Keratinocyte (primary cell): ENCODE data around the gene HECTD2.

ENCODE experiments used
- CTCF ChIP-seq, 3 experiments: IDR thresholded peaks in 1 of 3; conservative IDR thresholded peaks in 1 of 3; optimal IDR thresholded peaks in 1 of 3; 2 replicates in 2 of 3; 3 replicates in 1 of 3; pipeline versions ENCODE3 to v1.5.1; 2011; ENCODE audit warnings: low read length in 3 of 3, mild to moderate bottlenecking in 3 of 3, moderate library complexity in 2 of 3, control low read depth in 1 of 3, inconsistent platforms in 1 of 3; ENCODE audit not compliant: insufficient read depth in 2 of 3; ENCODE audit errors: extremely low read depth in 1 of 3
- EZH2 ChIP-seq: IDR thresholded peaks from one replicate; pipeline ENCODE4 v1.6.1; 2012; ENCODE audit warnings: inconsistent platforms, mild to moderate bottlenecking, low read length, moderate library complexity

- no peak for TF ChIP-seq EZH2
- no peak for TF ChIP-seq CTCF (optimal IDR thresholded peaks at IDR 0.05 in 1 of 3, IDR thresholded peaks at IDR 0.05 in 1 of 3, conservative IDR thresholded peaks at IDR 0.05 in 1 of 3; ENCODE audit: extremely low read depth in 1 of 3, insufficient read depth in 2 of 3, low read length in 3 of 3)
Measured at GRCh38 chr10:91539930-91540329, 129.8 kb downstream of the HECTD2 start.
